ENCODE measurements around the gene L3MBTL3.

DNA sequence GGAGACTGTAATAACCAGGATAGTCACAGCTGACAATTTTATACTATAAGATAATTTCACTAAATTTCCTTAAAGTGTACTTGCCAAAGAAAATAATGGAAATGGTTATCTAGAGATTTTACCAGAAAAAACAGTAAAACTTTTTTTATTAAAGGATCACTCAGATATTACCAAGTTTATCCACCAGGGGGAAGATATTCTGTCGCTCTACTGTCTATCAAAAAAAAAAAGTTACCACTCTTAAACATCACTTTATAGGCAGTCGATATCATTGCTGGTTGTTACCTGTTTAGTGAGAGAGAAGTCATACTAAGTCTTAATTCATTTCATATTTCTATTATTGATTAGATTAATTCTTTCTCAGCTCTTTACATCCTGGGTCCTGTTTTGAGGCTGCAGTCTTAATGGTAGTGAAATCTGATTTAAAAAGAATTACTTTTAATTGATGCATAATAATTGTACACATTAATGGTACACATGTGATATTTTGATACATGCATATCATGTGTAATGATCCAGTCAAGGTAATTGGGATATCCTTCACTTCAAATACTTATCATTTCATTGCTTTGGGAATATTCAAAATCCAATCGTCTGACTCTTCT is 18.9 kb downstream of the L3MBTL3 start:
- TF ChIP-seq TAF1 (IDR thresholded peaks at IDR 0.05; ENCODE audit: low read depth): no peak
- no peak for TF ChIP-seq RAD21 (IDR thresholded peaks at IDR 0.05; ENCODE audit: low read depth)
- TF ChIP-seq, protein P1, sequence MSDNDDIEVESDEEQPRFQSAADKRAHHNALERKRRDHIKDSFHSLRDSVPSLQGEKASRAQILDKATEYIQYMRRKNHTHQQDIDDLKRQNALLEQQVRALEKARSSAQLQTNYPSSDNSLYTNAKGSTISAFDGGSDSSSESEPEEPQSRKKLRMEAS (IDR thresholded peaks at IDR 0.05): no peak
- TF ChIP-seq, protein P2, sequence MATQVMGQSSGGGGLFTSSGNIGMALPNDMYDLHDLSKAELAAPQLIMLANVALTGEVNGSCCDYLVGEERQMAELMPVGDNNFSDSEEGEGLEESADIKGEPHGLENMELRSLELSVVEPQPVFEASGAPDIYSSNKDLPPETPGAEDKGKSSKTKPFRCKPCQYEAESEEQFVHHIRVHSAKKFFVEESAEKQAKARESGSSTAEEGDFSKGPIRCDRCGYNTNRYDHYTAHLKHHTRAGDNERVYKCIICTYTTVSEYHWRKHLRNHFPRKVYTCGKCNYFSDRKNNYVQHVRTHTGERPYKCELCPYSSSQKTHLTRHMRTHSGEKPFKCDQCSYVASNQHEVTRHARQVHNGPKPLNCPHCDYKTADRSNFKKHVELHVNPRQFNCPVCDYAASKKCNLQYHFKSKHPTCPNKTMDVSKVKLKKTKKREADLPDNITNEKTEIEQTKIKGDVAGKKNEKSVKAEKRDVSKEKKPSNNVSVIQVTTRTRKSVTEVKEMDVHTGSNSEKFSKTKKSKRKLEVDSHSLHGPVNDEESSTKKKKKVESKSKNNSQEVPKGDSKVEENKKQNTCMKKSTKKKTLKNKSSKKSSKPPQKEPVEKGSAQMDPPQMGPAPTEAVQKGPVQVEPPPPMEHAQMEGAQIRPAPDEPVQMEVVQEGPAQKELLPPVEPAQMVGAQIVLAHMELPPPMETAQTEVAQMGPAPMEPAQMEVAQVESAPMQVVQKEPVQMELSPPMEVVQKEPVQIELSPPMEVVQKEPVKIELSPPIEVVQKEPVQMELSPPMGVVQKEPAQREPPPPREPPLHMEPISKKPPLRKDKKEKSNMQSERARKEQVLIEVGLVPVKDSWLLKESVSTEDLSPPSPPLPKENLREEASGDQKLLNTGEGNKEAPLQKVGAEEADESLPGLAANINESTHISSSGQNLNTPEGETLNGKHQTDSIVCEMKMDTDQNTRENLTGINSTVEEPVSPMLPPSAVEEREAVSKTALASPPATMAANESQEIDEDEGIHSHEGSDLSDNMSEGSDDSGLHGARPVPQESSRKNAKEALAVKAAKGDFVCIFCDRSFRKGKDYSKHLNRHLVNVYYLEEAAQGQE (IDR thresholded peaks at IDR 0.05; ENCODE audit: low read depth): no peak
- TF ChIP-seq YY1 (IDR thresholded peaks at IDR 0.05; ENCODE audit: low read depth): no peak
- no peak for TF ChIP-seq CREB1 (IDR thresholded peaks at IDR 0.05; ENCODE audit: low read depth)
- TF ChIP-seq TCF12 (IDR thresholded peaks at IDR 0.05; ENCODE audit: low read depth): no peak
- TF ChIP-seq FOXM1 (IDR thresholded peaks at IDR 0.05; ENCODE audit: borderline replicate concordance, low read depth): no peak
- no peak for TF ChIP-seq EP300 (IDR thresholded peaks at IDR 0.05; ENCODE audit: borderline replicate concordance)
- no peak for TF ChIP-seq NFIC (IDR thresholded peaks at IDR 0.05)
- TF ChIP-seq CEBPB (IDR thresholded peaks at IDR 0.05): no peak
- TF ChIP-seq, protein P3, sequence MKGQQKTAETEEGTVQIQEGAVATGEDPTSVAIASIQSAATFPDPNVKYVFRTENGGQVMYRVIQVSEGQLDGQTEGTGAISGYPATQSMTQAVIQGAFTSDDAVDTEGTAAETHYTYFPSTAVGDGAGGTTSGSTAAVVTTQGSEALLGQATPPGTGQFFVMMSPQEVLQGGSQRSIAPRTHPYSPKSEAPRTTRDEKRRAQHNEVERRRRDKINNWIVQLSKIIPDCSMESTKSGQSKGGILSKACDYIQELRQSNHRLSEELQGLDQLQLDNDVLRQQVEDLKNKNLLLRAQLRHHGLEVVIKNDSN (IDR thresholded peaks at IDR 0.05): no peak
- no peak for TF ChIP-seq ZBTB7A (IDR thresholded peaks at IDR 0.05; ENCODE audit: low read depth)
